Sciatic nerve (tissue), 2 donors: ENCODE measurements around the gene NUDCD2. TPM values are rescaled to one million over a fixed set of nuclear protein-coding genes. Genes with fewer than 3 reads are reported as not detected.
"Not testable (repeated sequence)": the region's sequence is repeated elsewhere in the genome, so short reads cannot be mapped to it uniquely, and the experiment has no call there.

Experiments
- ATAC-seq: fragments of 200-7000 bp; cut with Tn5 transposase; one replicate; pipeline ENCODE4 v1.9.1; 2020; ENCODE audit warnings: mild to moderate bottlenecking, moderate library complexity
- DNase-seq: peaks from one replicate; pipeline ENCODE4 v3.0.0-alpha.2; 2020; ENCODE audit warnings: low spot score
- intact Hi-C: fragments of 100-400 bp; cut with DNase I; formaldehyde crosslinking; loops from one replicate; pipeline ENCODE4 v1.14.2; 2022
- total RNA-seq: library from RNA; stranded (reverse); fragmentation: NEBNext Ultra II Directional; extraction: Animal tissue kit (Norgen Biotek cat#: 25700); gene quantifications from one replicate; pipeline ENCODE4 v1.2.1, GENCODE V29; 2021
- donor health status: DM: no; HTN: no; CAD: no.
- donor health status: DM: no; HTN: no; CAD: no.

NUDCD2 gene
- total RNA-seq, 1 donor from 2014 or later = 23.0 TPM

DNA sequence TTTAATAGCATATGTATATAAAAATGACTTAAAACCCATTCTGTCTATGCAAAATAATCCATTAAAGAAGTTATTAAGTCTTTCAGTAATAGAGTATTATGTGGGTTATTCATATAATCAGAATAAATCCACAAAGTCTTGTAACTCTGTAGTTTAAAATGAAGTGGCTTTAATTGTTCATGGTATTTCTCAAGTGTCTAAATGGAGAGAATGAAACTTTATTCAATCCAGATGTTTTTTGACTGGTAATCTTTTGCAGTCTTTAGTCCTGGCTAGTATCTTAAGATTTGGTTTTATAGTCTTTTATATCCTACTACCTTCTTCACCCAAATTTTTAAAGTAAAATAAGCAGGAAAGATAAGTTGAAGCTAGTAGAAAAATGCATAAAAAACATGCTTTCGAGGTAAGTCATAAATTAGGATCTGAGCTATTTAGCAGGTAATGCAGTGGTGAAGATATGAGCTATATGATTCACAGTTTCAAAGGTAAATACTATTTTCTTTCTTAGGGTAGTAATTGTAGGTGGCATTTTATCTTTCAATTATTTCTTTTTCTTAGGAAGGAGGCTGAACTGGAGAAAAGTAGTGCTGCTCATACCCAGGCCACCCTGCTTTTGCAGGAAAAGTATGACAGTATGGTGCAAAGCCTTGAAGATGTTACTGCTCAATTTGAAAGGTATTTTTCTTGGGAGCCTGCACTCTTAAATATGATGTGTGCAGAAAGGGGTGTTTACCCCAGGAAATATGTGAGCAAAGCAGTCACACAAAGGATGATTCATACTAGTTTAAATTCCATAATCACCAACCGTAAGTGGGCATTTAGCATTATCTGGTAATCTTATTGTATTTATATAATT is 18.5 kb upstream of the NUDCD2 start:
- ATAC-seq = no peak
- intact Hi-C loops = no loop called here

DNA sequence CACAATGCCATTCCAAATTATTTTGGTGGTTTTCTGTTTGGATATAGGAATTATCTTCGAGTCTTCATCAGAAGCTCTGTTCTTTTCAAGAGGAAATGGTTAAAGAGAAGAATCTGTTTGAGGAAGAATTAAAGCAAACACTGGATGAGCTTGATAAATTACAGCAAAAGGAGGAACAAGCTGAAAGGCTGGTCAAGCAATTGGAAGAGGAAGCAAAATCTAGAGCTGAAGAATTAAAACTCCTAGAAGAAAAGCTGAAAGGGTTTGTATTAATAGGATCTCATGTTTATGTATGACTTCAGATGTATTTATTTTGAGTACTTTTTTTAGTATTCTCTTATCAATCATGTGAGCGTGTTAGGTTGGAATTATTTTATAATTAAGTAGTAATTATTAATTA is 15.5 kb upstream of the NUDCD2 start:
- DNase-seq = no peak
- intact Hi-C loops = no loop called here

More for the DNA sequence above, 18.5 kb upstream of the NUDCD2 start:
- no peak for DNase-seq

DNA sequence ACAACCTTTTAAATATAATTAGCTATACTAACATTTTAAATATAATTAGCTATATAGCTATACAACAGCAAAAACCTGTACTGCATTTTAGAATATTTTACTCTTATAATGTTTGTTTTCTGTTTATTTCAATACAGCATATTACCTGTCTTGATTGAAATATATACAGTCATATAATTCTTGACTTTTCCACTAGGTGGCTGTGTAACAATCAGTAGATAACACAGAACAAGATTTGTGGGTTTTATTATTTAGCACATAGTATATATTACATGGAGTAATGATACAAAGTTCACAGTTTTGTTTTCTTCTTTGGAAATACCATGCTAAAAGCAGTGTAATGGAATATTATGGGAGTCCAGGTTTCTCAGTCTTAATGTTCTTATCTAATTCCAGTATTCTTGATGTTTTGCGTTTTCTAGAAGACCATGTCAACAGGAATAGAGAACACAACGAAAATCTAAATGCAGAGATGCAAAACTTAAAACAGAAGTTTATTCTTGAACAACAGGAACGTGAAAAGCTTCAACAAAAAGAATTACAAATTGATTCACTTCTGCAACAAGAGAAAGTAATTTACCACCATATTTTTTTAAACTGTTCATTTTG is 13.8 kb upstream of the NUDCD2 start:
- intact Hi-C loops = no loop called here
- DNase-seq = no peak
- ATAC-seq = no peak

More for the DNA sequence above, 15.5 kb upstream of the NUDCD2 start:
- ATAC-seq = no peak

- ATAC-seq (no peak), DNase-seq (no peak)
- intact Hi-C loops = no loop called here
These were observed 7.8 kb upstream of the NUDCD2 start for GRCh38 chr5:163467682-163468081.

DNA sequence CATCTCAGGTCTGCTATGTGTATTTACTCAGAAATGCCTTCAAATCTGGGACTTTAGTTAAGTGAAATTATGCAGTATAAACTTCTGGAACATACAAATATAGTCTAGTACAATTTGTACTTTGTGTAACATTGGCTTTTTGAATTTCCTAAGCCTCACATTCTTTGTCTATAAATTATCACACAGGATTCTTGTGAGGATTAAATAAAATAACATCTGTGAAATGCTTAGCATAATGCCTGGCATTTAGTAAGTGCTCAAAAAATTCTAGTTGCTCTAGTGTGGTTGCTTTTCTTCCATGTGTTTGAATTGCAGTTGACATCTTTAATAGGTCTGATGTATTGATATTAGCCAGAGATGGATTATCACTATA is 3.1 kb upstream of the NUDCD2 start:
- intact Hi-C loops = no loop called here
- DNase-seq (no peak), ATAC-seq (no peak)

DNA sequence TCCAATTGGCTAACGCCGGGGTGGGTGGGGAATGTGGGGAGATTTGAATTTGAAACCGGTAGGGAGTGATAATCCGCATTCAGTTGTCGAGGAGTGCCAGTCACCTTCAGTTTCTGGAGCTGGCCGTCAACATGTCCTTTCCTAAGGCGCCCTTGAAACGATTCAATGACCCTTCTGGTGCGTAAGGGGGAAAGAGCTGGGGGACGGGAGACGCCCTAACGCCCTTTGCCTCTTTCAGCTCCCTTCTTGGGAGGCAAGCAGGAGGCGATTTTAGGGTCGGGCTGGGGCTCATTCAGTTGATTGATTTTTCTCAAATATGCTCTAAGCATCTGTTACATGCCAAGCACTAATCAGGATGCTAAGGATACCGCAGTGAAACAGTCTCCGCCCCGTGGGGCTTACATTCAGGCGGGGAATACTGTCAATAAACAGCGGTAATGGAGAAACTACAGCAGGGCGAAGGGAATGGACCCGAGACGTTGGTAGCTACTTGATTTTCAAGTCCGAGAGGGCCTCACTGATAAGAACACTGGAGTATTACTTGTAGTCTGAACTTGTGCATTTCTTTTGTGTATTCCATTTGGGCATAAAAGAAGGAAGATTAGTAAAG is 765 bp upstream of the NUDCD2 start, which contains the start of gene HMMR:
Gene HMMR, plus strand, starts transcription at position 71 of the 610 bp plus-strand sequence. Its CDS starts 61 bp downstream, at position 132.
- intact Hi-C loops = no loop called here
- ATAC-seq = no peak
- no peak for DNase-seq

DNA sequence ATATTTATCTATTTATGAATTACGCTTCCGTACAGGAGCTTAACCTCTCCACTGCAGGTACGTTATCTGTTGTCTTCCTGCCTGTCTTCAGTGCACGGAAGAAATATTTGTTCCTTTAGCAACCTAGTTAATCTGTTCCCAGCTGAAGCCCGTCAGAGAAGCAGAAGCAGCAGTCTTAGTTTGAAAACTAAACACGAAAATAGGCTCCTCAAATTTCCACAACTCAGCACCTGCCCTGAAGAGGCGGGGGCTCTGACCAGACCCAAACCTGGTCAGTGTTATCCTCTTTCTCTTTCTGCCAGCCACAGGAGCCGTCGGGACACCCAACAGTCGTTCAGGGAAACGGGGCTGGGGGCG is 462 bp downstream of the NUDCD2 start:
- DNase-seq (no peak), ATAC-seq (no peak)
- intact Hi-C loops = no loop called here

DNA sequence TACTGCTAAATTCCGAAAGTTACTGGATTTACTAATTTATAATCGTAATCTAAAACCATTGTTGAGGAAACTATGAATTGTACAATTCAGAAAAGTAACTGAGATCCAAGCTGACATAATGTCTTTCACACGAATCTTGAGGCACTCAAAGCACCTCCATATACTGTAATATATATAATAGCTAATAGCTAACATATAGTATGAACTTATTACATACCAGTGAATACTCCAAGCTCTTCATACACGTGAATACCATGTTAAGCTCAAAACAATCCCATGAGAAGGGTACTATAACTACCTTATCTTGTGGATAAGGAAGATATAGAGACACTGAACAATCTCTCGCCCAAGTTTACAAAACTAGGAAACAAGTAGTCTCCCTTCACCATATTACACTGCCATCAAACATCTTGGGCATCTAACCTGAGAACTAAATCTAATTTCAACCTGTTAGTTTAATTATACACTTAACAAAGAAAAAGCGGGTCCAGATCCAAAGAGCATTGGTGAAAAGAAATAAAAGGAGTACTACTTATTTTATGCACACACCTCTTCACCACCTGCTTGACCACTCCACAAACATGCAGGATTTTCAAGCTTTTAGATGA is 1.0 kb downstream of the NUDCD2 start:
- DNase-seq (no peak), ATAC-seq (no peak)
- intact Hi-C loops = no loop called here

DNA sequence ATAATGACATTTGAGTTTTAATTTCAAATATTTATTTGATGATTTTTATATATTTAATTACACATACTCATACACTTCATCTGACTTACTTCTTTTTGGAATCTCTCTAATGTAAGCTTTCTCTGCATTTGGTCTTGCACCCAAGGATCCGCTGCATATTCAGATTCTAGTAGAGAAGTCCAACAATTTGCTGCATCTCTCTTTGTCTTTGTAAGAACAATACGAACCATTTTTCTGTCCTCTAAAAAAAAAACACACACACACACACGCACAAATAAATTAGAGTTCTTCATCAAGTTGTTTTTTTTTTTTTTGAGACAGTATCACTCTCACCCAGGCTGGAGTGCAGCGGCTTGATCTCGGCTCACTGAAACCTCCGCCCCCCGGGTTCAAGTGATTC is 3.1 kb downstream of the NUDCD2 start:
- ATAC-seq (no peak), DNase-seq (no peak)

DNA sequence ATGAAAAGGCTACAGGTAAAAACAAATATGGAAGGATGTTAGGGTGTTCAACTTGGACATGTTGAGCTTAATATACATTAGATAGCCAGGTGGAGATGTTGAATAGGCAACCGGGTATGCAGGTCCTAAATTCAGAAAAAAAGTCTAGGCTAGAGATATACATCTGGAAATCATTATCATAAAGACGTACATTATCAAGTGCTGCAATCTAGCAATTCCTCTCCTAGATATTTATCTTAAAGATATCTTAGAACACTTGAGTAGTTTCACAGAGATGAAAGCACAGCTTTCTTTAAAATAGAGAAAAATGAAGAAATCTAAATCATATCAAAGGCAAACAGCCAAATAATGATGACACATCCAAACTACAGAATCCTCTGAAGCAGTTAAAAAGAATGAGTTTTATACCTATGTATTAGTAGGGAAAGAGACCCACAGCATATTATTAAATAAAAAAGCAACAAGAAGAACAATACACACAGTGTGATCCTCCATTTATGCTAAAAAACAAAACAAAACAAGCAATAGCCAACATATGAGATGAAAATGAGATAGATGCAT is 3.8 kb downstream of the NUDCD2 start:
- intact Hi-C loops = no loop called here

More for the DNA sequence above, 3.1 kb downstream of the NUDCD2 start:
- intact Hi-C loops = no loop called here

DNA sequence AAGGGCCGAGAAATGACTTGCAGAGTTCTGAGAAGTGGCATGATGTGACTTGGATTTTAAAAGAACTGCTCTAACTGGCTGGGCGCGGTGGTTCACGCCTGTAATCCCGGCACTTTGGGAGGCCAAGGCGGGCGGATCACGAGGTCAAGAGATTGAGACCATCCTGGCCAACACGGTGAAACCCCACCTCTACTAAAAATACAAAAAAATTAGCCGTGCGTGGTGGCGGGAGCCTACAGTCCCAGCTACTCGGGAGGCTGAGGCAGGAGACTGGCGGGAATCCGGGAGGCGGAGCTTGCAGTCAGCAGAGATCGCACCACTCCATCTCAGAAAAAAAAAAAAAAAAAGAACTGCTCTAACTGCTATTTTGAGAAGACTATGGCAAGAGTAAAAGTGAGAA is 4.5 kb downstream of the NUDCD2 start:
- ATAC-seq, DNase-seq, intact Hi-C loops: not testable (repeated sequence)

More for the DNA sequence above, 3.8 kb downstream of the NUDCD2 start:
- ATAC-seq (no peak), DNase-seq (no peak)

- no peak for DNase-seq
- intact Hi-C loops = no loop called here
- no peak for ATAC-seq
These were observed 6.2 kb downstream of the NUDCD2 start for GRCh38 chr5:163453705-163454104.

- no peak for ATAC-seq
These were observed 8.4 kb downstream of the NUDCD2 start for GRCh38 chr5:163451489-163451888.

DNA sequence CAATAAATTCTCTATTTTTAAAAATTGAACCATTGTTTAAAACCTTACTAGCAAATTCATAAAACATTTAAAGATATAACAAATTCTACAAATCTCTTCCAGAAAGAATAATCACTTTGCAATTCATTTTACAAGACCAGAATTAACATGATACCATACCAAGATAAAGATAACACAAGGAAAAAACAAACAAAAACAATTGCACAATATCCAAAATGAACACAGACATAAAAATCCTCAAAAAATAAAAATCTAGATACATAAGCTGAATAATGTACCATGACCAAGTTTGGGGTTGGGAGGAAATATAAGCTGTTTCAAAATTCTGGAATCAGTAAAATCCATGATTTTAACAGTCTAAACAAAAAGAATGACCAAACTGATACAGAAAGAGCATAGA is 11.4 kb downstream of the NUDCD2 start:
- intact Hi-C loops = no loop called here
- no peak for DNase-seq
- ATAC-seq = no peak

More at GRCh38 chr5:163451489-163451888, 8.4 kb downstream of the NUDCD2 start:
- DNase-seq = no peak
- intact Hi-C loops = no loop called here

DNA sequence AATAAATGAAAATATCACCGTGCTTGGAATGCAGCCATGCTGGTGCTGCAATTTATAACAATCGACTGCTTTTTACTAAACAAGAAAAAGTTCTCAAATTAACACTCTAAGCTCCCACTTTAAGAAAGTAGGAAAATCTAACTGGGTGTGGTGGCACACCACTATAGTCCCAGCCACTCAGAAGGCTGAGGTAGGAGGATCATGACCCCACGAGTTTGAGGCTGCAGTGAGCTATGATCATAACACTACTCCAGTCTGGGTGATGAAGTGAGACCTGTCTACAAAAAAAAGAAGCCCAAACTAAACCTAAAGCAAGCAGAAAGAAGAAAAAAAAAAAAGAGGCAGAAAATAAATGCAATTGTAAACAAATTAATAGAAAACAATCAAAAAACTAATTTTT is 12.0 kb downstream of the NUDCD2 start:
- DNase-seq = no peak
- ATAC-seq = no peak
- intact Hi-C loops = no loop called here

GRCh38 chr5:163447191-163447590 is 12.7 kb downstream of the NUDCD2 start:
- DNase-seq (no peak), ATAC-seq (no peak)
- intact Hi-C loops = no loop called here

DNA sequence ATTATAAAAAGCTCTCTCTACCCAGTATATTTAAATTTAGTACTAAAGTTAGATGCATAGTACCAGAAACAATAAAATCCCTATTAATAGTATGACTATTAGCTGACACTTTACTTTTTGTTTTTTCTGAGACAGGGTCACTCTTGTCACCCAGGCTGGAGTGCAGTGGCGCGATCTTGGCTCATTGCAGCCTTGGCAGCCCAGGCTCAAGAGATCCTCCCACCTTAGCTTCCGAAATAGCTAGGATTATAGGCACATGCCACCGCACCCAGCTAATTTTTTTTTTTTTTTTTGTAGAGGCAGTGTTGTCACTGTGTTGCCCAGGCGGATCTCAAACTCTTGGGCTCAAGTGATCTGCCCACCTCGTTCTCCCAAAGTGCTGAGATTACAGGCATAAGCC is 14.6 kb downstream of the NUDCD2 start:
- intact Hi-C loops = no loop called here
- DNase-seq (no peak), ATAC-seq (no peak)

GRCh38 chr5:163444526-163444925 is 15.4 kb downstream of the NUDCD2 start:
- ATAC-seq = no peak
- no peak for DNase-seq
- intact Hi-C loops = no loop called here

- DNase-seq (no peak), ATAC-seq (no peak)
- intact Hi-C loops = no loop called here
These were observed 18.9 kb downstream of the NUDCD2 start for GRCh38 chr5:163440954-163441353.

DNA sequence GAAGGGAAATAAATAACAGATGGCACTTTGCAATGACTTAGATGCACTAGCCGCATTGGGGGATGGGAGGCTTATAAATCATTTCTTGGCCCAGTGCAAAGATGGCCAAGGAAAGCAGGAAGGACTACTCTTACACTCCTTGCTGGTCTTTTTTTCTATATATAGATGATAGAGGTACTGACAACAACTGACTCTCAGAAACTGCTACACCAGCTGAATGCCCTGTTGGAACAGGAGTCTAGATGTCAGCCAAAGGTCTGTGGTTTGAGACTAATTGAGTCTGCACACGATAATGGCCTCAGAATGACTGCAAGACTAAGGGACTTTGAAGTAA is 20.8 kb downstream of the NUDCD2 start:
- intact Hi-C loops = no loop called here
- DNase-seq = no peak
- no peak for ATAC-seq
